Amygdala (tissue), 56 donors: Measurements from ENCODE around the gene SLC33A1.
"Not testable (repeated sequence)": the region's sequence is repeated elsewhere in the genome, so short reads cannot be mapped to it uniquely, and the experiment has no call there.

Experiments
- DNase-seq, 56 donors: peaks; one replicate each; lab custom pipeline; 2025; lab: John Stamatoyannopoulos, UW

The SLC33A1 gene

DNA sequence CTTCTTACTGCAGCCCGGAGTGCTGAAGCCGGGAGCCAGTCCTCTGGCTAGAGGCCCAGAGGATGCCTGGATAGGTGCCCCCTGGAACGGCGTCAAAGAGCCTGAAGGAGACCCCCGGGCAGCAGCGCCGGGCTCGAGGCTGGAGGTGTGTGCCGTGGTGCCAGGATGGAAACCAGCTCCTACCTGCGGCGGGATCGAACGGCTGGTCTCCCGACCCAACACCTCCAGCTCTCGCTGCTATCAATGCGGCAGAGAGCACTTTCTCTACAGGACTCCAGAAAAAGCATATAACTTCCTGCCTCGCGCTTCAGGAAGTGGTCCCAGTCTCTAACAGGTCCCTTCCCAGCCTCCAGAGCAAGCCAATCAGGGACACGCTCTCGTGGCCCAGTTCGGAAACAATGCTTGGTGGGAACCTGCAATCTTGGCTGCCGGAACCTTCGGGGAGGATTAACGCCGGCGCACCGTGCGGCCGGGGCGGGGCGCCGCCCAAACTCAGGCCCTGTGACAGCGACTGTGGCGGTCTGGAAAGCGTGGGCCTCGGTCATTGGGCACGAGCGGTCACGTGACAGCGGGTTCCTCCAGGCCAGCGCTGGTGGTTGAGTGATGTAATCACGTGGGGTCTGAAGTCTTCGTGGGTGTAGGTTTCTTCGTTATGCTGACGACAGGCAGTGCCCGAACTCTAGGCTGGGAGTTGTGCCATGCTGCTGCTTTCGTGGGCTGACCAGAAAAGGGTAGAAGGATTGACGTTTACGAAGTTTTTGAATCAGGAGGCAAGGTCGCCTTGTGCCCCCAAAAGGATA is at the start of gene SLC33A1:
Gene SLC33A1 (minus strand): TSS at position 287 of the 800 bp plus-strand sequence. CDS start 430 bp downstream, outside the sequence.
- peak; percentile 73 to 100 (median 99) for DNase-seq

- no peak for DNase-seq
Observed at GRCh38 chr3:155895379-155895900, 41.2 kb upstream of the SLC33A1 start.

GRCh38 chr3:155891321-155891720 is 37.1 kb upstream of the SLC33A1 start:
- DNase-seq = no peak

DNA sequence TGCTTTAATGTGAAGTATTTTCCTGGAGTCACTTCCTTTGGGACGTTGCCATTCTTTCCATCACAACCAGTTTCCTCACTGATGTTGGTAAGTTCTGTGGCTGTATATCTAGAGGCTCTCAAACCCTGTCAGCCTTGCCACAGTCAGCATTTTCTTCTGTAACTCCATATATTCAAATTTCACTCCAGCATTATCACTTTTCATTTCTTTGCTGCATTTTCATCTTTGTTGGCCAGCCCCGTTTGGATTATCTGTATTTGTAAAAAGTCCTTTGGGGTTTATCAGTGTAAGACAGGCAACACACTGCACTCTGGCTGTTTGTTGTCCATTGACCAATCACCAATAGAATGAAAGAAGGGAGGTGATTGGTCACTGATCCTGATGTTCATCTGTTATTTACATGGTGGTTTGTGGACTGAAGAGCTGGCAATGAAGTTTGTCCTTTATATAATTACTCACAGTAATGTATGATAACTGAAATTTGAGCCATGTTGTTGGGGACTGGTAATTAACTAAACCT is 36.5 kb upstream of the SLC33A1 start:
- DNase-seq = no peak

DNA sequence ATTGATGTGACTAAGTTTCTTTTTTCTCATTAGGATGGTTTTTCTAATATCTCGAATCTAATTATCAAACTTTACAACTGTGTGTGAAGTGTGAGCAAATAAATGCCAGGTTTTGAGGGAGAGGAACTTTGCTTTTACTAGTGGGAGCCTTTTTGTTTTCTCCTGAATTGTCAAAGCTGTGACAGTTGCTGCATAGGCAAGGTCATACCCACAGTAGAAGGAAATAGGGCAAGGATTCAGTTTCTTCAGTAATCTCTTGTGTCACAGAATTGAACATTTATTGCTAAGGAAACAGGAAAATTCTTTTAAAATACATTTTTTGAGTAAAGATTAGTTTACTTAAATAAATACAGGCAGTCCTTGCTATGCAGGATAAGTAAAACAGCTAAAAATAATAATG is 35.7 kb upstream of the SLC33A1 start:
- no peak for DNase-seq

DNA sequence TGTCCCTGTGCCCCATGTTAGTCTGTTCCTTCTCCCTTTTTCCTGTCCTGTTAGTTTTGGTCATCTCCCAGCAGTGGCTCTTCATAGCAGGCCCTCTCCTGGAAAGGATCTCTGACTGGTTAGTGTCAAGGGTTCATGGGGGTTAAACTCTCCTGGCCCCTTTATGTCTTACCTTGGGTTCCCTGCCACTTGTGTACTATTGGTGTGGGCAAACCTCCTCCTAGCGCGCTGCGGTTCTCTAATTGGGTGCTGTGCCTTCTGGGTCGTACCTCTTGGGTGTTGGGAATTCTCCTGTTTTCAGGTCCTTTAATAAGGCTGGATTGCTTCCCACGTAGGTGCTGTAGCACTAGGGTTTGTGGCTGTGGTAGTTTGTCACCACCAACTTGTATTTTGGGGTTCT is 35.0 kb upstream of the SLC33A1 start:
- DNase-seq = no peak

DNA sequence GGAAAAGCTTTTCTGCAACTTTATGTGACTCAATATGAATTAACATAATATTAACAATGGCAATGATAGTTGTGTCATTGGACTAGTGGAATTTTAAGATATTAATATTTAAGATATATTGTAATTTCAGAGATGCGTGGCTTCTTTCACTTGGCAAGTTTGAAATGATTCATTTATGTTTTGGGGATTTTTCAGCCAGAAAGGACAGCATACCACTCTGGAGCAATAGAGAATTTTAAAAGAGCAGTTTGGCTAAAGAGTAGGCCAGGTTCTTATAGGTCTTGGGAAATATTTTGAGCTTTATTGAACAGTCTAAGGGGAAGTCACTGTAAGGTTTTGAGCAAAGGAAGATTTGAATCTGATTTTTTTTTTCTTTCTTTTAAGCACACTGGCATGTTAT is 32.7 kb upstream of the SLC33A1 start:
- no peak for DNase-seq

DNA sequence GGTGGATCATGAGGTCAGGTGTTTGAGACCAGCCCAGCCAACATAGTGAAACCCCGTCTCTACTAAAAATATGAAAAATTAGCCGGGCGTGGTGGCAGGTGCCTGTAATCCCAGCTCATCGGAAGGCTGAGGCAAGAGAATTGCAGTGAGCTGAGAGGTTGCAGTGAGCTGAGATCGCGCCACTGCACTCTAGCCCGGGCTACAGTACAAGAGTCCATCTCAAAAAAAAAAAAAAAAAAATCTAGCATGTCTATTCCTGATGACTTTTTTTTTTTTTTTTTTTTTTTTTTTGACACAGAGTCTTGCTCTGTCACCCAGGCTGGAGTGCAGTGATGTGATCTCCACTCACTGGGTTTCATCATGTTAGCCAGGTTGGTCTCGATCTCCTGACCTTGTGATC is 32.1 kb upstream of the SLC33A1 start:
- not testable (repeated sequence) for DNase-seq

GRCh38 chr3:155885292-155885691 is 31.1 kb upstream of the SLC33A1 start:
- DNase-seq = no peak

GRCh38 chr3:155884292-155884691 is 30.1 kb upstream of the SLC33A1 start:
- DNase-seq = no peak

- no peak for DNase-seq
Observed at GRCh38 chr3:155880286-155880685, 26.1 kb upstream of the SLC33A1 start.

DNA sequence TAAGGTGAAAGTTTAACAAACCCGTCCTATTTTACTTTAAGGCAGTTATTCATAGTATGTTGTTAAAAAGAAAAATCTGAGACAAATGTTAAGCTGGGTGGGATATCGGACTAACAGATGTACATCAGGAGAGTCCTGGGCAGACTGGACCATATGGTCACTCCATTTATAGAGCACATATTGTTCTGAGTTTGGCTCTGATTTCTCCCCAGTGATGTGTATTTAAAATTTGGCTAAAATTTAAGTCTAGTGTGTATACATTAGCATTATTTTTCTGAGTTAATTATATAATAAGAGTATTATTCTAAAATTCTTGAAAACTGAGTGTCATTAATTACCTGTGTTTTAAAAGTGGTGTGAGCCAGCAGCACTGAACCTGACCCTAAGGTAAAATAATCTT is 22.3 kb upstream of the SLC33A1 start:
- DNase-seq = no peak

DNA sequence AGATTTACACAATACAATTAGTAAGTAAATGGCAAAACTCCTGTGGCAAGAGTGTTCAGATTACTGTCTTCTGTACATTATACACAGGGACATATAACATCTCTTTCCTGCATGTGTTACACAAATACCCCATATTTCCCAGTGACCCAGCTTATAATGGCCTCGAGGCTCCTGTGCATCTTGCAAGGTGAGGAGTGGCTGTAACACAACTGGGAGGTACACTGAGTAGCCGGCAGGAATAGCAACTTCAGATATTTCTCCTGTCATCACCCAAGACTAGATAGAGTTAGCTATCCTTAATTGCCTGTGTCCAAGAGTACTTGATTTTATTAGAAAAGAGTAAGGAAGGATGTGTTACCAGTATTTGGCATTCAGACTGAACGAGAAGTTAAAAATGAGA is 21.8 kb upstream of the SLC33A1 start:
- DNase-seq = no peak

DNA sequence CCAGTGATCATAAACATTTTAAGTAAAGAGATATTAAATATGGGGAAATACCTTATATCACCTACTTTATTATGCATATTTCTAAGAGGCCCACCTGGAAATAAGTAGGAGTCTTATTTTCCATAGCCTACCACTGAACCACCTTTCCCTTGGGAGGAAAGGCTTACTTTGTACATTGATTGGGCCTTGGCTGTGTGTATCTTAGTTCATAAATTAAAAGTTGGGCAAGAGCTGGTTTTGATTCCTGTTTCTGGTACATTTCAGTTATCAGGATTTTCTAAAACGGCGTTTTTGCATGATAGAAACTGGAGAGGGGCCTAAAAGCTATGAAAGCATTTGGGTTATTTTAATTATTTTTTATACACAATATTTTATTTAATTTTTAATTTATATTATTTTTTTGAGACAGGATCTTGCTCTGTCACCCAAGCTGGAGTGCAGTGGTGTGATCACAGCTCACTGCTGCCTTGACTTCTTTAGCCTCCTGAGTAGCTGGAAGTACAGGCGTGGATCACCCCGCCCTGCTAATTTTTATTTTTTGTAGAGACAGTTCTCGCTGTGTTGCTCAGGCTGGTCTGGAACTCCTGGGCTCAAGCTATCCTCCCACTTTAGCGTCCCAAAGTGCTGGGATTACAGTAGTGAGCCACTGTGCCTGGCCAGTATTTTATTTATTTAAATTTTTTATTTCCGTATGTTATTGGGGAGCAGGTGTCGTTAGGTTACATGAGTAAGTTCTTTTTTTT is 18.8 kb upstream of the SLC33A1 start:
- DNase-seq = no peak

DNA sequence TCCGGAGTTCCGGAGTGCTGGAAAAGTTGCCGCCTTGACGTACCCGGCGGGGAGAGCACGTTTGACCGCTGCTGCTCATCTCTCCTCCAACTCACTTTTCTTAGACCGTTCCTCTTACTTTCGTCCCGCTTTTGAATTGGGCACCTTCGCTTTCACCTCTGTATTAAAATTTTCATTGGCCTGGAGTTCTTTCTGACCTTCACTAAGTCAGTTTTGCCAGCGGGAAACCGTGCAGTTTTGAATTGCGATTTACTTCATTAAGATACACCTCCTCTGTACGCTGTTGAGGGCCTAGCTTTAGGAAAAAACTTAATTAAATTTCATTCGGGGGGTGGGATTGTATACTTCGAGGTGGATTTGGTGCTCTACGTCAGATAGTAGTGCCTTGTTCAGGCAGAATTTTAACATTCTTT is 17.5 kb upstream of the SLC33A1 start:
- DNase-seq = no peak

DNA sequence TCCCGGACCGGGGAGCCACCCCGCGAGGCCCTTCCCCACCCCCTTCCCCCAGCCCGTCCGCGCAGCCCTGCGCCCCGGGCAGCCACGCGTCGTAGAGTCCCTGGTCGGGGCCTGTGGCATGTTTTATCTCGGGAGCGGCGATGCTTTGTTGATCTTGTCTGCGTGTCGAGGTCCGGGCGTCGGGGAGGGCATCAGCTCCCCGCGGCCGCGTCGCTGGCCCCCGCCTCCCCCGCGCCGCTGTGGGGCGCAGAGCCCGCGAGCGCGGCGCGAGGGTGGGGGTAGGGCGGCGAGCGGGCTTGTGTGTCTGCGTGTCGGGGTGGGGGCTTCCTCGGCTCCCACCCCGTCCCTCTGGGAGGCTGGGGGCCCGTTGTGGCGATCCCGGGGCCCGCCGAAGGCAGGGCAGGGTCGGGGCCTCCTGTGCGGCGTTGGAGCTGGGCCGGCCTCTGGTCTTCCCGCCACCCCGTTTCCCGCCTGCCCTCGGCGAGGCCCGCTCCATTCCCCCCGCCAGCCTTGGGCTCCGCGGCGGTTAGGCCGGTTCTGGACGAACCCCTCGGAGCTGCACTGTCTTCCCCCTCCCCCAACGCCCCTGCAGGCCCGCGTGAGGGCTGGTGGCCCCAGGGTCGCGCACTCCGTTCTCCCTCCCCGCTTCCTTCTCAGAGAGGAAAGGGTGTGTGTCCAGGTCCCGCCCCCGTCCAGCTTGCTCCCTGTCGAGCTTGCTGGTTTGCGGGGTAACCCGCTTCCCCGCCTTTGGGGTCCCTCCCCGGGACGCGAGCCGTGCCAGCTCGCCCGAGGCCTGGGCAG is 16.9 kb upstream of the SLC33A1 start:
- DNase-seq = peak in 50 of 56 donors; percentile 4 to 70 (median 48)

DNA sequence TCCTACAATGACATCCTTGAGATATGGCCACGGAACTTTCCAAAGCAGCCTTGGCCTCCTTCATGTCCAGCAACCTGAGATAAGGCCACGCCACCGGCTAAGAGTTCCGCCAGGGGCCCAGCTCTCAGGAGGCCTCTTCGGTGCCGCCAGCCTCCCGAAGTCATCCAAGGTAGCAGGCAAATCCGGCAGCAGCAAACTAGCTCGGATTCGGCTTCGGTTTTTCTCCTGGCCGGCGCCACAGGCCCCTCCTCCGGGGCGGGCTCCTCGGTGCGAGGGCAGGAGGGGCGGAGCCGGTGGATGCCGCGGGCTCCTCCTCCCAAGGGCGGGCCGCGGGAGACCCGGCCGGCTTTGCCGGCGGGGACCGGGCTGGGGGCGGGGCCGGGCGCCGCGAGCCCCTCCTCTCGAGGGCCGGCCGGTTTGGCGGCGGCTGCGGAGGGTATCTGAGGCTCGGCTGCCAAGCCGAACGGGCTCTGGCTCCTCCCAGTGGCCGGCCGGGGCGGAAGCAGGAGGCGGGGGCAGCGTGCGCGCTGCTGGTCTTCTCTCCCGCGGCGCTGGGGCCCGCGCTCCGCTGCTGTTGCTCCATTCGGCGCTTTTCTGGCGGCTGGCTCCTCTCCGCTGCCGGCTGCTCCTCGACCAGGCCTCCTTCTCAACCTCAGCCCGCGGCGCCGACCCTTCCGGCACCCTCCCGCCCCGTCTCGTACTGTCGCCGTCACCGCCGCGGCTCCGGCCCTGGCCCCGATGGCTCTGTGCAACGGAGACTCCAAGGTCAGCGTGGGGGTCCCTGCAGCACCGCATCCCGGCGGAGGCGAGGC is 16.1 kb upstream of the SLC33A1 start, which contains the start of gene GMPS:
Gene GMPS (plus strand): TSS at position 518 of the 812 bp plus-strand sequence. CDS start 221 bp downstream, at position 739.
- peak; percentile 65 to 99 (median 91) for DNase-seq

- no peak for DNase-seq
Observed at GRCh38 chr3:155869691-155870090, 15.5 kb upstream of the SLC33A1 start.

- DNase-seq = no peak
Observed at GRCh38 chr3:155863072-155863784, 9.0 kb upstream of the SLC33A1 start.
